Fibroblast of lung (primary cell): Measurements from ENCODE around the gene ABCD1. TPM values are rescaled to one million over a fixed set of nuclear protein-coding genes. Genes with fewer than 3 reads are reported as not detected.

ENCODE experiments used
- DNase-seq, 2 donors: peaks; one replicate each; pipeline versions ENCODE4 v3.0.0 to v3.0.0-alpha.2; 2010; ENCODE audit warnings: low read depth in 2 of 2
- H2AFZ ChIP-seq: 2 replicates; pipeline ENCODE4 v1.5.1; 2012; ENCODE audit warnings: low read length, control low read depth, inconsistent platforms
- H3K27ac ChIP-seq: 2 replicates; pipeline ENCODE4 v1.5.1; 2011; ENCODE audit warnings: low read length, control low read depth; ENCODE audit not compliant: insufficient read depth
- H3K27me3 ChIP-seq: 2 replicates; pipeline ENCODE4 v1.5.1; 2011; ENCODE audit warnings: mild to moderate bottlenecking, low read length; ENCODE audit not compliant: control insufficient read depth, insufficient read depth
- H3K36me3 ChIP-seq: 2 replicates; pipeline ENCODE4 v1.5.1; 2011; ENCODE audit warnings: low read length; ENCODE audit not compliant: control insufficient read depth, insufficient read depth
- H3K4me1 ChIP-seq: 2 replicates; pipeline ENCODE4 v1.5.1; 2011; ENCODE audit warnings: low read length; ENCODE audit not compliant: control insufficient read depth, insufficient read depth; ENCODE audit errors: extremely low read depth
- H3K4me2 ChIP-seq: 2 replicates; pipeline ENCODE4 v1.5.1; 2011; ENCODE audit warnings: low read length, control low read depth; ENCODE audit not compliant: insufficient read depth; ENCODE audit errors: extremely low read depth
- H3K4me3 ChIP-seq, 4 experiments: fragments of 200-600 bp in 1 of 4; sonication (generic) in 1 of 4; replicated peaks in 1 of 4; 2 replicates each; pipeline ENCODE4 v1.5.1; 2011 to 2016; ENCODE audit warnings: low read length in 4 of 4, low read depth in 3 of 4, mild to moderate bottlenecking in 3 of 4, control low read depth in 2 of 4, inconsistent platforms in 1 of 4, mixed read lengths in 1 of 4; ENCODE audit not compliant: insufficient read depth in 1 of 4; ENCODE audit errors: control extremely low read depth in 1 of 4
- H3K79me2 ChIP-seq: 2 replicates; pipeline ENCODE4 v1.5.1; 2012; ENCODE audit warnings: mild to moderate bottlenecking, low read length, inconsistent platforms; ENCODE audit not compliant: control insufficient read depth, insufficient read depth
- H3K9ac ChIP-seq: 2 replicates; pipeline ENCODE4 v1.5.1; 2011; ENCODE audit warnings: mild to moderate bottlenecking, low read length, control low read depth; ENCODE audit not compliant: insufficient read depth
- H3K9me3 ChIP-seq: 2 replicates; pipeline ENCODE4 v1.5.1; 2012; ENCODE audit warnings: low read depth, low read length; ENCODE audit not compliant: control insufficient read depth, insufficient read depth
- H4K20me1 ChIP-seq: 2 replicates; pipeline ENCODE4 v1.5.1; 2011; ENCODE audit warnings: low read length; ENCODE audit not compliant: control insufficient read depth, insufficient read depth; ENCODE audit errors: extremely low read depth
- CTCF ChIP-seq, 2 donors: IDR thresholded peaks in 1 of 2; conservative IDR thresholded peaks in 1 of 2; 1 replicate in 1 of 2; 2 replicates in 1 of 2; pipeline ENCODE4 v1.5.1; 2011 to 2012; ENCODE audit warnings: low read length in 2 of 2, control low read depth in 1 of 2, inconsistent platforms in 1 of 2, low read depth in 1 of 2, mild to moderate bottlenecking in 1 of 2
- EZH2 ChIP-seq: IDR thresholded peaks from 2 replicates; pipeline ENCODE4 v1.5.1; 2012; ENCODE audit warnings: low read length, control low read depth, mild to moderate bottlenecking; ENCODE audit errors: missing control alignments
- polyA plus RNA-seq, 2 donors: library from polyadenylated mRNA; depleted of rRNA in 1 of 2; stranded (reverse) in 1 of 2; unstranded in 1 of 2; fragments of >200 nt; gene quantifications; 2 replicates each; pipeline ENCODE4 v1.2.1, GENCODE V29; 2011 to 2012; ENCODE audit warnings: missing spikeins in 1 of 2
- total RNA-seq: library from RNA; depleted of rRNA; stranded (reverse); fragments of >200 nt; gene quantifications from 2 replicates; pipeline ENCODE4 v1.2.1, GENCODE V29; 2014

Gene ABCD1
- total and polyA plus RNA-seq, 2 donors (not counting 1 experiment from before 2014, with no cell fraction given) = 4.0 to 12.7 TPM

- H3K27me3 ChIP-seq = no peaks in the 10 kb centered on the region
- no peaks in the 10 kb centered on the region for H3K79me2 ChIP-seq
- no peak overlapping the region for H3K27ac ChIP-seq
- H3K9me3 ChIP-seq = no peaks in the 10 kb centered on the region
- H4K20me1 ChIP-seq = no peaks in the 10 kb centered on the region
- no peak overlapping the region for H2AFZ ChIP-seq
- H3K4me2 ChIP-seq = no peak overlapping the region
- H3K4me3 ChIP-seq = no peak overlapping the region
- H3K36me3 ChIP-seq = no peaks in the 10 kb centered on the region
- TF ChIP-seq EZH2 (no peak), CTCF (conservative IDR thresholded peaks at IDR 0.05 in 1 of 2, IDR thresholded peaks at IDR 0.05 in 1 of 2; ENCODE audit: low read depth in 1 of 2, low read length in 2 of 2) (no peak)
- peaks cover 3% of the 10 kb centered on the region for H3K4me1 ChIP-seq
- H3K9ac ChIP-seq = no peak overlapping the region
- DNase-seq = no peak
Observed at GRCh38 chrX:153769158-153769864, 44.7 kb downstream of the ABCD1 start.

GRCh38 chrX:153769865-153770600, 45.4 kb downstream of the ABCD1 start:
- no peaks in the 10 kb centered on the region for H3K79me2 ChIP-seq
- no peak overlapping the region for H3K4me3 ChIP-seq
- H3K9me3 ChIP-seq = no peaks in the 10 kb centered on the region
- H3K4me1 ChIP-seq = peaks cover 3% of the 10 kb centered on the region
- H3K4me2 ChIP-seq = no peak overlapping the region
- no peaks in the 10 kb centered on the region for H3K36me3 ChIP-seq
- no peaks in the 10 kb centered on the region for H3K27me3 ChIP-seq
- no peak overlapping the region for H3K27ac ChIP-seq
- DNase-seq = no peak
- H2AFZ ChIP-seq = no peak overlapping the region
- no peak overlapping the region for H3K9ac ChIP-seq
- TF ChIP-seq EZH2 (no peak), CTCF (conservative IDR thresholded peaks at IDR 0.05 in 1 of 2, IDR thresholded peaks at IDR 0.05 in 1 of 2; ENCODE audit: low read depth in 1 of 2, low read length in 2 of 2) (no peak)
- no peaks in the 10 kb centered on the region for H4K20me1 ChIP-seq

GRCh38 chrX:153770601-153771414, 46.2 kb downstream of the ABCD1 start:
- peaks cover 3% of the 10 kb centered on the region for H3K4me1 ChIP-seq
- H3K9me3 ChIP-seq = no peaks in the 10 kb centered on the region
- TF ChIP-seq EZH2 = no peak
- no peak for TF ChIP-seq CTCF (conservative IDR thresholded peaks at IDR 0.05 in 1 of 2, IDR thresholded peaks at IDR 0.05 in 1 of 2; ENCODE audit: low read depth in 1 of 2, low read length in 2 of 2)
- H3K4me3 ChIP-seq = no peak overlapping the region
- H4K20me1 ChIP-seq = no peaks in the 10 kb centered on the region
- no peak overlapping the region for H3K4me2 ChIP-seq
- H3K27me3 ChIP-seq = no peaks in the 10 kb centered on the region
- H2AFZ ChIP-seq = no peak overlapping the region
- H3K79me2 ChIP-seq = no peaks in the 10 kb centered on the region
- no peak for DNase-seq
- H3K36me3 ChIP-seq = no peaks in the 10 kb centered on the region
- no peak overlapping the region for H3K27ac ChIP-seq
- H3K9ac ChIP-seq = no peak overlapping the region
